Stimulated activated naive CD8-positive, alpha-beta T cell treated with anti-CD3 and anti-CD28 coated beads, Interleukin-15, Interleukin-2, amounts not matched to agents 100 ng/mL and 50 ng/mL, for 24 hours (primary cell): Measurements from ENCODE around the gene CD84.
"Not testable (repeated sequence)": the region's sequence is repeated elsewhere in the genome, so short reads cannot be mapped to it uniquely, and the experiment has no call there.

Experiments used
- H3K27ac Mint-ChIP-seq: one replicate; pipeline ENCODE4 v1.8.0; 2021; ENCODE audit warnings: mild to moderate bottlenecking, mixed read lengths
- H3K27me3 Mint-ChIP-seq: one replicate; pipeline ENCODE4 v1.8.0; 2021; ENCODE audit warnings: mixed read lengths
- H3K36me3 Mint-ChIP-seq: one replicate; pipeline ENCODE4 v1.8.0; 2021; ENCODE audit warnings: low read depth, mixed read lengths
- H3K4me1 Mint-ChIP-seq: one replicate; pipeline ENCODE4 v1.8.0; 2021; ENCODE audit warnings: low read depth, mixed read lengths
- H3K4me3 Mint-ChIP-seq: one replicate; pipeline ENCODE4 v1.8.0; 2021; ENCODE audit warnings: mild to moderate bottlenecking, mixed read lengths
- H3K9me3 Mint-ChIP-seq: one replicate; pipeline ENCODE4 v1.8.0; 2021; ENCODE audit warnings: mixed read lengths

CD84 gene

GRCh38 chr1:160548183-160548582, 31.1 kb downstream of the CD84 start:
- Mint-ChIP-seq H3K27ac (peak overlapping the region; percentile 9), H3K9me3 (no peaks in the 10 kb centered on the region), H3K36me3 (peaks cover 60% of the 10 kb centered on the region), H3K27me3 (no peaks in the 10 kb centered on the region), H3K4me1 (peaks cover 60% of the 10 kb centered on the region), H3K4me3 (no peak overlapping the region)

- H3K36me3 Mint-ChIP-seq = peaks cover 52% of the 10 kb centered on the region
- no peaks in the 10 kb centered on the region for H3K9me3 Mint-ChIP-seq
- H3K27me3 Mint-ChIP-seq = no peaks in the 10 kb centered on the region
- H3K27ac Mint-ChIP-seq = peak overlapping the region; percentile 9
- H3K4me1 Mint-ChIP-seq = peaks cover 57% of the 10 kb centered on the region
- no peak overlapping the region for H3K4me3 Mint-ChIP-seq
These were observed 31.9 kb downstream of the CD84 start for GRCh38 chr1:160547422-160547821.

GRCh38 chr1:160546942-160547341, 32.4 kb downstream of the CD84 start:
- H3K4me3 Mint-ChIP-seq = no peak overlapping the region
- H3K27ac Mint-ChIP-seq = no peak overlapping the region
- H3K36me3 Mint-ChIP-seq = peaks cover 51% of the 10 kb centered on the region
- H3K4me1 Mint-ChIP-seq = peaks cover 57% of the 10 kb centered on the region
- H3K9me3 Mint-ChIP-seq = no peaks in the 10 kb centered on the region
- no peaks in the 10 kb centered on the region for H3K27me3 Mint-ChIP-seq

GRCh38 chr1:160544647-160545046, 34.6 kb downstream of the CD84 start:
- peaks cover 76% of the 10 kb centered on the region for H3K4me1 Mint-ChIP-seq
- H3K4me3 Mint-ChIP-seq = no peak overlapping the region
- H3K36me3 Mint-ChIP-seq = peaks cover 38% of the 10 kb centered on the region
- H3K9me3 Mint-ChIP-seq = no peaks in the 10 kb centered on the region
- H3K27ac Mint-ChIP-seq = peak overlapping the region; percentile 80
- H3K27me3 Mint-ChIP-seq = no peaks in the 10 kb centered on the region

- peak overlapping the region; percentile 47 for H3K27ac Mint-ChIP-seq
- H3K4me3 Mint-ChIP-seq = no peak overlapping the region
- H3K36me3 Mint-ChIP-seq = peaks cover 24% of the 10 kb centered on the region
- no peaks in the 10 kb centered on the region for H3K9me3 Mint-ChIP-seq
- H3K4me1 Mint-ChIP-seq = peaks cover 71% of the 10 kb centered on the region
- no peaks in the 10 kb centered on the region for H3K27me3 Mint-ChIP-seq
These were observed 36.9 kb downstream of the CD84 start for GRCh38 chr1:160542303-160542945.

GRCh38 chr1:160541622-160542302, 37.5 kb downstream of the CD84 start:
- Mint-ChIP-seq H3K27me3 (no peaks in the 10 kb centered on the region), H3K36me3 (peaks cover 29% of the 10 kb centered on the region), H3K9me3 (no peaks in the 10 kb centered on the region), H3K27ac (peak overlapping the region; percentile 47), H3K4me1 (peaks cover 76% of the 10 kb centered on the region), H3K4me3 (no peak overlapping the region)

GRCh38 chr1:160540859-160541233, 38.5 kb downstream of the CD84 start:
- H3K9me3 Mint-ChIP-seq = peaks cover 9% of the 10 kb centered on the region
- H3K36me3 Mint-ChIP-seq = peaks cover 31% of the 10 kb centered on the region
- H3K4me3 Mint-ChIP-seq = peak overlapping the region; percentile 67
- H3K4me1 Mint-ChIP-seq = peaks cover 77% of the 10 kb centered on the region
- H3K27me3 Mint-ChIP-seq = no peaks in the 10 kb centered on the region
- H3K27ac Mint-ChIP-seq = peak overlapping the region; percentile 95

- H3K4me3 Mint-ChIP-seq = peak overlapping the region; percentile 67
- H3K36me3 Mint-ChIP-seq = peaks cover 33% of the 10 kb centered on the region
- H3K9me3 Mint-ChIP-seq = peaks cover 11% of the 10 kb centered on the region
- peak overlapping the region; percentile 95 for H3K27ac Mint-ChIP-seq
- H3K27me3 Mint-ChIP-seq = no peaks in the 10 kb centered on the region
- peaks cover 78% of the 10 kb centered on the region for H3K4me1 Mint-ChIP-seq
These were observed 39.1 kb downstream of the CD84 start for GRCh38 chr1:160539990-160540858.

- Mint-ChIP-seq H3K4me1 (peaks cover 72% of the 10 kb centered on the region), H3K36me3 (peaks cover 33% of the 10 kb centered on the region), H3K4me3 (peak overlapping the region; percentile 16), H3K27me3 (no peaks in the 10 kb centered on the region), H3K9me3 (peaks cover 14% of the 10 kb centered on the region), H3K27ac (peak overlapping the region; percentile 95)
These were observed 39.7 kb downstream of the CD84 start for GRCh38 chr1:160539684-160539989.

- Mint-ChIP-seq H3K36me3 (peaks cover 37% of the 10 kb centered on the region), H3K4me3 (no peak overlapping the region), H3K4me1 (peaks cover 67% of the 10 kb centered on the region)
These were observed 40.2 kb downstream of the CD84 start for GRCh38 chr1:160538985-160539651.

GRCh38 chr1:160537714-160538665, 41.3 kb downstream of the CD84 start:
- Mint-ChIP-seq H3K27me3 (no peaks in the 10 kb centered on the region), H3K36me3 (peaks cover 35% of the 10 kb centered on the region), H3K27ac (no peak overlapping the region), H3K9me3 (peaks cover 18% of the 10 kb centered on the region), H3K4me1 (peaks cover 60% of the 10 kb centered on the region), H3K4me3 (no peak overlapping the region)

More at GRCh38 chr1:160538985-160539651, 40.2 kb downstream of the CD84 start:
- H3K9me3 Mint-ChIP-seq = peaks cover 14% of the 10 kb centered on the region
- peak overlapping the region; percentile 5 for H3K27ac Mint-ChIP-seq
- no peaks in the 10 kb centered on the region for H3K27me3 Mint-ChIP-seq

GRCh38 chr1:160534823-160535605, 44.3 kb downstream of the CD84 start:
- Mint-ChIP-seq H3K4me3 (no peak overlapping the region), H3K9me3 (peaks cover 22% of the 10 kb centered on the region), H3K36me3 (peaks cover 41% of the 10 kb centered on the region), H3K27ac (no peak overlapping the region), H3K4me1 (peaks cover 42% of the 10 kb centered on the region), H3K27me3 (no peaks in the 10 kb centered on the region)

GRCh38 chr1:160532557-160532813, 46.8 kb downstream of the CD84 start:
- peaks cover 52% of the 10 kb centered on the region for H3K4me1 Mint-ChIP-seq
- not testable (repeated sequence) for H3K4me3 Mint-ChIP-seq, H3K27ac Mint-ChIP-seq, H3K27me3 Mint-ChIP-seq
- H3K9me3 Mint-ChIP-seq = peaks cover 35% of the 10 kb centered on the region
- peaks cover 52% of the 10 kb centered on the region for H3K36me3 Mint-ChIP-seq
